ENCODE data around the gene CCNYL1. TPM values are rescaled to one million over a fixed set of nuclear protein-coding genes. Genes with fewer than 3 reads are reported as not detected.

CCNYL1 gene
- total and polyA plus RNA-seq, 7 donors, result 6.1 to 15.7 (median 7.7) TPM

GRCh38 chr2:207778298-207778882, 67.0 kb downstream of the CCNYL1 start:
- H3K27ac ChIP-seq, result no peak overlapping the region
- H3K4me1 ChIP-seq, result no peaks in the 10 kb centered on the region
- H3K27me3 ChIP-seq (ENCODE audit: insufficient read depth in 3 of 3, low read length in 2 of 3), result no peaks in the 10 kb centered on the region
- H3K9me3 ChIP-seq, result no peaks in the 10 kb centered on the region
- TF ChIP-seq CTCF (IDR thresholded peaks at IDR 0.05), result no peak
- 78 to 91% (median 78%) methylated on average over 4 of the region's 4 CpGs for WGBS, 3 donors
- intact Hi-C loops (cut with DNase I), result no loop called here
- no peak overlapping the region for H3K4me3 ChIP-seq
- no peaks in the 10 kb centered on the region for H3K36me3 ChIP-seq (ENCODE audit: insufficient read depth in 1 of 2, low read depth in 1 of 2)
- DNase-seq (no peak), ATAC-seq (no peak)

DNA sequence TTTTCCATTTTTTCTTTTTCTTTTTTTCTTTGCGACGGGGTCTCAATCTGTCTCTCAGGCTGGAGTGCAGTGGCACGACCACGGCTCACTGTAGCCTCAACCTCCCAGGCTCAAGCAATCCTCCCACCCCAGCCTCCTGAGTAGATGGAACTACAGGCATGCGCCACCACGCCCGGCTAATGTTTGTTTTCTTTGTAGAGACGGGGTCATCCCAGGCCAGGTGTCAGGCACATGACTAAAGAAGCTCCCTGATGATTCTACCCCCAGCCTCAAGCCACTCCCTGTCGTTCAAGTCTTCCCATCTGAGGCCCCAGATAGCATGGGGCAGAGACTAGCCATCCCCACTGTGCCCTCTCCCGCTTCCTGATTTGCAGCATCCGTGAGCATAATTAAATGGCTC, 68.1 kb downstream of the CCNYL1 start:
- intact Hi-C loops (cut with DNase I), result no loop called here
- Histone ChIP-seq H3K9me3 (no peaks in the 10 kb centered on the region), H3K4me1 (no peaks in the 10 kb centered on the region), H3K36me3 (ENCODE audit: insufficient read depth in 1 of 2, low read depth in 1 of 2) (no peaks in the 10 kb centered on the region), H3K4me3 (no peak overlapping the region), H3K27me3 (ENCODE audit: insufficient read depth in 3 of 3, low read length in 2 of 3) (no peaks in the 10 kb centered on the region), H3K27ac (no peak overlapping the region)
- ATAC-seq (no peak), DNase-seq (no peak)
- no peak for TF ChIP-seq CTCF (IDR thresholded peaks at IDR 0.05)
- WGBS, 3 donors, result 80 to 90% (median 84%) methylated on average over 11 of the region's 11 CpGs

DNA sequence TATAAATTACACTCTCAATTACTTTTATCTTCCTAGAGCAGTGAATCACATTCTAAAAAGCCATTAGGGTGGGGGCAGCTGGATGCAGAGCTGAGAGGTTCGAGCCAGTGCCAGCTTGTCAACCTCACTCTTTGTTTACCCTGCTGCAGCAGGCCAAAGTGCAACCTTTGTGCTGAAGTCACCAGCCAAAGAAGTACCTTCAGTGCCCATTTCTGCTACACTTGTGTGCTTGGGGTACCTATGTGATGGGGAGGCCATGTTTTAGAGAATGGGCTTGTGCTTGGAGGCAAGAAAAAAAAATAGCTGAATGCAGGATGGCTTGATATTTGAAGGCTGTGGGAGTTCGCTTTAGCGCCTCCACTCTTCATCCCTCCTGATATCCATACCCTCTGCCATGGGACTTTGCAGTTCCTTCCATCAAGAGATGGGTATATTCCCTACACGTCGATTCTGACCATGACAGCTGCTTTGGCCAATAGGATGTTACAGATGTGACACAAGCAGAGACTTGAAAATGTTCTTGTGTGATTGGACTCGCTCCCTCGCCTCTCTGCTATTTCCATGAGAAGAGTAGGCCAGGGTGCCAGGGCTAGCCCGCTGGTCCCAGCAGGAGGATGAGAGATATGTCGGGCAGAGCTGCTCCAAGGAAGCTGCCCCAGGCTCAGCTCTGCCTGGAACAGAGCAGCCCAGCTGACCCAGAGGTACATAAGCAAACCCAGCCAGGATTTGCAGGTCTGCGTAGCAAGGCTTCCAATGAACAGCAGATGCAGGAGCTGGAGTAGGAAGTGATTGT, 71.0 kb downstream of the CCNYL1 start:
- intact Hi-C loops (cut with DNase I), result no loop called here
- Histone ChIP-seq H3K27ac (no peak overlapping the region), H3K4me3 (no peak overlapping the region), H3K27me3 (ENCODE audit: insufficient read depth in 3 of 3, low read length in 2 of 3) (no peaks in the 10 kb centered on the region), H3K36me3 (ENCODE audit: insufficient read depth in 1 of 2, low read depth in 1 of 2) (no peaks in the 10 kb centered on the region), H3K4me1 (no peaks in the 10 kb centered on the region), H3K9me3 (no peaks in the 10 kb centered on the region)
- no peak for TF ChIP-seq CTCF (IDR thresholded peaks at IDR 0.05)
- ATAC-seq (no peak), DNase-seq (no peak)
- 87 to 89% (median 88%) methylated on average over 10 of the region's 10 CpGs for WGBS, 3 donors

DNA sequence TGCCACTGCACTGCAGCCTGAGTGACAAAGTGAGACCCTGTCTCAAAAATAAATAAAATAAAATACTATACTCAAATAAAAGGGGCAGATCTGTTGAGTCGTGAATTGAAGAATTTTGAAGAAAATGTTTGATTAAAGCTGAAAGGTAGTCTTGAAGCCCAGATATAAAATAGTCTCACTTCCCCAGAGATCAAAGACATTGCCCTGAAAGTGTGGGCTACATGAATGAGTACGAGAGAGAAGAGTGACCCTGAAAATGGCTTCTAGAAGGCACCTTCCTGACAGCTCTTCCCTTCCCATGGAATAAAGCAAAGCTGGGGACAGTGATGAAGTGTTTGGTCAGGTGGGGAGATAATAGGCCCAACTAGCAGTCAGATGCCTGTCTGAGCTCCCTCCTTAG, 72.1 kb downstream of the CCNYL1 start:
- Histone ChIP-seq H3K4me1 (no peaks in the 10 kb centered on the region), H3K9me3 (no peaks in the 10 kb centered on the region), H3K27ac (no peak overlapping the region), H3K4me3 (no peak overlapping the region), H3K27me3 (ENCODE audit: insufficient read depth in 3 of 3, low read length in 2 of 3) (no peaks in the 10 kb centered on the region), H3K36me3 (ENCODE audit: insufficient read depth in 1 of 2, low read depth in 1 of 2) (no peaks in the 10 kb centered on the region)
- intact Hi-C loops (cut with DNase I), result no loop called here
- 88 to 96% (median 91%) methylated on average over 2 of the region's 2 CpGs for WGBS, 3 donors
- no peak for DNase-seq
- no peak for ATAC-seq
- TF ChIP-seq CTCF (IDR thresholded peaks at IDR 0.05), result no peak

Measured in psoas muscle (tissue), 8 donors.